Body of pancreas (tissue), 4 donors: ENCODE measurements around the gene HSD17B7. TPM values are rescaled to one million over a fixed set of nuclear protein-coding genes. Genes with fewer than 3 reads are reported as not detected.

Source experiments
- ATAC-seq: fragments of 150-250 bp; one replicate; pipeline ENCODE4 v1.9.1; 2016
- DNase-seq, 4 donors: peaks; one replicate each; pipeline ENCODE4 v3.0.0-alpha.2; 2019
- H3K27ac ChIP-seq, 4 donors: fragments of 200-600 bp; sonication (generic); 1 replicate in 3 of 4; 2 replicates in 1 of 4; pipeline versions ENCODE4 v1.5.1 to v1.6.1; 2016 to 2019; ENCODE audit warnings: mild to moderate bottlenecking in 1 of 4, mixed read lengths in 1 of 4, moderate library complexity in 1 of 4
- H3K27me3 ChIP-seq, 2 donors: fragments of 200-600 bp; sonication (generic); one replicate each; pipeline ENCODE4 v1.6.0; 2016; ENCODE audit warnings: mild to moderate bottlenecking in 1 of 2
- H3K36me3 ChIP-seq, 2 donors: fragments of 200-600 bp; sonication (generic); replicated peaks in 1 of 2; 2 replicates each; pipeline ENCODE4 v1.5.1; 2016; ENCODE audit warnings: low read depth in 2 of 2; ENCODE audit not compliant: insufficient read depth in 1 of 2
- H3K4me1 ChIP-seq: fragments of 200-600 bp; sonication (generic); one replicate; pipeline ENCODE4 v1.6.0; 2016
- H3K4me3 ChIP-seq, 2 donors: fragments of 200-600 bp; sonication (generic); 1 replicate in 1 of 2; 2 replicates in 1 of 2; pipeline ENCODE4 v1.5.1; 2016 to 2019
- H3K9me3 ChIP-seq, 3 donors: fragments of 200-600 bp; sonication (generic); 1 replicate in 2 of 3; 2 replicates in 1 of 3; pipeline ENCODE4 v1.5.1; 2016
- POLR2A ChIP-seq, 3 donors: fragments of 450-650 bp; IDR thresholded peaks; one replicate each; pipeline ENCODE4 v1.6.1; 2016; ENCODE audit warnings: antibody characterized with exemption in 3 of 3, mild to moderate bottlenecking in 2 of 3
- WGBS, 2 donors: methylation state at CpG; one replicate each; pipeline ENCODE4 v1.1.5; 2017; 5-methylcytosine and 5-hydroxymethylcytosine counted together
- intact Hi-C: fragments of 100-400 bp; cut with DNase I; formaldehyde crosslinking; loops from one replicate; pipeline ENCODE4 v1.15.1; 2023
- total RNA-seq, 2 donors: library from RNA; depleted of rRNA; stranded (reverse); fragments of >200 nt; gene quantifications; one replicate each; pipeline ENCODE4 v1.1.0, GENCODE V29; 2016
- TF ChIP-seq, protein P1 (sequence below), 7 experiments: fragments of 450-650 bp in 4 of 7; fragments of 200-600 bp in 3 of 7; sonication (generic) in 3 of 7; IDR thresholded peaks; one replicate each; pipeline ENCODE4 v1.5.1; 2016 to 2019; ENCODE audit warnings: antibody characterized with exemption in 7 of 7

The HSD17B7 gene
- total RNA-seq, 2 donors from 2014 or later: 9.9 to 17.5 TPM

DNA sequence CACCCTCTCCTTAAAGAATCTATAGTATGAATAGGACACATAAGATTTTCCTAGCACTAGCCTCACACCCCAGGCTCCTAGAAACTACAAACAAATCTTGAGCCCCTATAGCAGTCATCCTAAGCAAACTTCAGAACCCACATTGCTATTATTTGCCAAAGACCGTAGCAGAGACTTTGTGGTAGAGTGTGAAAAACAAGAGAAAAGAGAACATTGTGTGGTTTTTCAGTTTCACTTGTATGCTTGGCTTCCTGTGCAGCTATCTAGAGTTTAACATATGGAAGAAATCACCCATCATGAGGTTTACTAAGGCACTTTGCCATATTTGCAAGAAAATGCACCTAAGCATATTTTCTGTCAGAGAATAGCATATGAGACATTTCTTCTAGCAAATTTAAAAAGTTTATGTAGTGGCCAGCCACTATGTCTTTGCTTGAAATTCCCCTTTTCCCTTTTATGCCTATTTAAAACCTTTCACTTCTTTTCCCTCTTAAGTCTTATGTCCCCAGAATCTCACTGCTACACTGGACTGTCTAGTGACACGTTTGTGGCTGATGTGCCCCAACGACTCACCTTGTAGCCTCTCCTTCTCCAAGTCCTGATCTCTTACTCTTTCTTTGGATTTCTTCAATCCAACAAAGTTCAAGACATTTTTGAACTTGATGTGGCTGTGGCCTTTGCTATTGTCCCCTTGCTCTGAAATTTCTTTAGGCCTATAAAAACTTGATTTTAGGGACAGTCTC lies 44.8 kb downstream of the HSD17B7 start:
- Histone ChIP-seq H3K4me1 (no peaks in the 10 kb centered on the region), H3K4me3 (no peak overlapping the region), H3K9me3 (peaks cover 0 to 12% (median 0%) of the 10 kb centered on the region in 3 donors), H3K27me3 (no peaks in the 10 kb centered on the region), H3K27ac (no peak overlapping the region), H3K36me3 (no peaks in the 10 kb centered on the region)
- 41 to 49% methylated on average over 3 of the region's 3 CpGs for WGBS, 2 donors
- ATAC-seq: no peak
- TF ChIP-seq, protein P1, sequence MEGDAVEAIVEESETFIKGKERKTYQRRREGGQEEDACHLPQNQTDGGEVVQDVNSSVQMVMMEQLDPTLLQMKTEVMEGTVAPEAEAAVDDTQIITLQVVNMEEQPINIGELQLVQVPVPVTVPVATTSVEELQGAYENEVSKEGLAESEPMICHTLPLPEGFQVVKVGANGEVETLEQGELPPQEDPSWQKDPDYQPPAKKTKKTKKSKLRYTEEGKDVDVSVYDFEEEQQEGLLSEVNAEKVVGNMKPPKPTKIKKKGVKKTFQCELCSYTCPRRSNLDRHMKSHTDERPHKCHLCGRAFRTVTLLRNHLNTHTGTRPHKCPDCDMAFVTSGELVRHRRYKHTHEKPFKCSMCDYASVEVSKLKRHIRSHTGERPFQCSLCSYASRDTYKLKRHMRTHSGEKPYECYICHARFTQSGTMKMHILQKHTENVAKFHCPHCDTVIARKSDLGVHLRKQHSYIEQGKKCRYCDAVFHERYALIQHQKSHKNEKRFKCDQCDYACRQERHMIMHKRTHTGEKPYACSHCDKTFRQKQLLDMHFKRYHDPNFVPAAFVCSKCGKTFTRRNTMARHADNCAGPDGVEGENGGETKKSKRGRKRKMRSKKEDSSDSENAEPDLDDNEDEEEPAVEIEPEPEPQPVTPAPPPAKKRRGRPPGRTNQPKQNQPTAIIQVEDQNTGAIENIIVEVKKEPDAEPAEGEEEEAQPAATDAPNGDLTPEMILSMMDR (IDR thresholded peaks at IDR 0.05): no peak
- no peak for TF ChIP-seq POLR2A (IDR thresholded peaks at IDR 0.05)
- intact Hi-C loops: no loop called here
- DNase-seq: no peak

DNA sequence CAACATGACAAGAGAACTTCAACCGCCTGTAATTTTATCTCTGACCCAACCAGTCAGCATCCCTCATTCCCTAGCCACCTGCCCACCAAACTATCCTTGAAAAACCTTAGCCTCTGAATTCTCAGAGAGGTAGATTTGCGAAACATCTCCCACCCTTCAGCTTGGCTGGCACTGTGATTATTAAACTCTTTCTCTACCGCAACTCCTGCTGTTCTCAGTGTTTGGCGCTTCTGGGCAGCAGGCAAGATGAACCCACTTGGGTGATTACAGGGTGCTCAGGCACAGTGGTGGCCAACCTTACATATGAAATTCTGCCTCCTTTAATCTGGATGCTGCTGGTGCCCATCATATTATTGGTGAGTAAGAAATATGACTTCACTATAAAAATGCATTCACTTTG lies 48.4 kb downstream of the HSD17B7 start:
- peaks cover 0 to 12% (median 0%) of the 10 kb centered on the region in 3 donors for H3K9me3 ChIP-seq
- H3K4me3 ChIP-seq: no peak overlapping the region
- 91 to 93% methylated on average over 4 of the region's 4 CpGs for WGBS, 2 donors
- ATAC-seq (no peak), DNase-seq (no peak)
- no peaks in the 10 kb centered on the region for H3K4me1 ChIP-seq
- no peak overlapping the region for H3K27ac ChIP-seq
- H3K27me3 ChIP-seq: no peaks in the 10 kb centered on the region
- no peaks in the 10 kb centered on the region for H3K36me3 ChIP-seq
- intact Hi-C loops: no loop called here
- no peak for TF ChIP-seq POLR2A (IDR thresholded peaks at IDR 0.05)
- TF ChIP-seq, protein P1 (IDR thresholded peaks at IDR 0.05): no peak

DNA sequence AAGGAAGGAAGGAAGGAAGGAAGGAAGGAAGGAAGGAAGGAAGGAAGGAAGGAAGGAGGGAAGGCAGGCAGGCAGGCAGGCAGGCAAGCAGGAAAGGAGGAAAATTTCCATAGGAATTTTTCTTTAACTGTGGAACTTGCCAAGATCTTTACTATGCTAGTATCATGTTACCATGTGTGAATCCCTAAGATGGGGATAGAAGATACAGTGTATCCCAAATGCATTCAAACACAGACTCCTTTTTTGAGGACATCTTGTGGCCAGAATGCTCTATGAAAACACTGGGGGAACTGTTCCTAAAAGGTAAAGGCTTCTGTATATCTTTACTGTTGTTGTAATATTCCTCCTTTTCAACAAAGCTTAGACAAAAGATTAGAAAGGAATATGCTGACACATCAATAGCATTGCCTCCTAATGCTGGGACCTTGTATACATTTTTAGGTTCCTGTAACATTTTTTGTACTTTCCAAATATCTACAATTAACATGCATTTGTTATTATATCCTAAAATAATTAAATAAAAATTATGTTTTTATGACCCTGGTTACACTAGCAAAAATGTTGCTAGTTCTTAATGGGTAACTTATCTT lies 49.8 kb downstream of the HSD17B7 start:
- Histone ChIP-seq H3K27me3 (no peaks in the 10 kb centered on the region), H3K27ac (no peak overlapping the region), H3K9me3 (peaks cover 0 to 12% (median 0%) of the 10 kb centered on the region in 3 donors), H3K36me3 (no peaks in the 10 kb centered on the region), H3K4me1 (no peaks in the 10 kb centered on the region), H3K4me3 (no peak overlapping the region)
- intact Hi-C loops: no loop called here
- DNase-seq (no peak), ATAC-seq (no peak)
- no peak for TF ChIP-seq POLR2A (IDR thresholded peaks at IDR 0.05)
- TF ChIP-seq, protein P1 (IDR thresholded peaks at IDR 0.05): no peak

DNA sequence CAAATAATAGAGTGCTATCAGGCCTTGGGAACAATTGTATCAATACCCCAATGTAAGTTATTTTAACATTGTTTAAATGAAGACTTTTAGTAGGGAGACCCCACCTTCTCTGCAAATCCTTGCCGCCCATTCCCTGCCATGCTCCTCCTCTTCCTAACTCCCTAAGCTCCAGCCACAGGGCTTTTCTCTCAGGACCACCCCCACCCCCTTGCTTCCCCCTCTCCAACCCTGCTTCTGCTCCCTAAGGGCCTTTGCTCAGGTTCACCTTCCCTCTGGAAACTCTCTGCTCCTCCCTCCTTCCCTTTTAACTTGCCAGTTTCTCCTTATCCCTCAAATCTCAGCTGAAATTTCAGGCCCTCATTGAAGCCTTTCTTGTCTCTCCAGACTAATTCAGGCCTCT lies 53.7 kb downstream of the HSD17B7 start:
- no peaks in the 10 kb centered on the region for H3K36me3 ChIP-seq
- intact Hi-C loops: no loop called here
- ATAC-seq (no peak), DNase-seq (no peak)
- H3K27me3 ChIP-seq: no peaks in the 10 kb centered on the region
- WGBS, 2 donors: 87 to 92% methylated on average over 1 of the region's 1 CpG
- no peaks in the 10 kb centered on the region for H3K9me3 ChIP-seq
- TF ChIP-seq, protein P1 (IDR thresholded peaks at IDR 0.05): no peak
- H3K4me1 ChIP-seq: no peaks in the 10 kb centered on the region
- no peak overlapping the region for H3K27ac ChIP-seq
- H3K4me3 ChIP-seq: no peak overlapping the region
